PFSK-1 (cell line): ENCODE data around the gene FAIM2.

Experiments used
- POLR2AphosphoS5 ChIP-seq: IDR thresholded peaks from 2 replicates; pipeline ENCODE4 v1.6.1; 2012; ENCODE audit warnings: low read depth, mild to moderate bottlenecking, control low read depth, low read length, moderate library complexity
- REST ChIP-seq, 2 experiments: IDR thresholded peaks; 2 replicates each; pipeline versions ENCODE4 v1.6.1 to v1.8.0; 2011 to 2012; ENCODE audit warnings: low read depth in 2 of 2, low read length in 2 of 2, control low read depth in 1 of 2, inconsistent platforms in 1 of 2, mild to moderate bottlenecking in 1 of 2, moderate library complexity in 1 of 2; ENCODE audit not compliant: insufficient read depth in 1 of 2
- SIN3A ChIP-seq: IDR thresholded peaks from 2 replicates; pipeline ENCODE4 v1.6.1; 2012; ENCODE audit warnings: mild to moderate bottlenecking, low read length, moderate library complexity, borderline replicate concordance; ENCODE audit not compliant: insufficient read depth
- TAF1 ChIP-seq: IDR thresholded peaks from 2 replicates; pipeline ENCODE4 v1.6.1; 2012; ENCODE audit warnings: low read length, control low read depth, borderline replicate concordance; ENCODE audit not compliant: insufficient read depth

- TF ChIP-seq POLR2AphosphoS5 (no peak), REST (IDR thresholded peaks at IDR 0.05; ENCODE audit: insufficient read depth in 1 of 2, low read depth in 2 of 2, low read length in 2 of 2) (no peak), TAF1 (no peak), SIN3A (no peak)
Observed at GRCh38 chr12:49888461-49889151, 15.1 kb downstream of the FAIM2 start.
